Measurements from ENCODE around the gene MBD3L1. TPM values are rescaled to one million over a fixed set of nuclear protein-coding genes. Genes with fewer than 3 reads are reported as not detected.

MBD3L1 gene
- not detected in 2 replicates for total RNA-seq

DNA sequence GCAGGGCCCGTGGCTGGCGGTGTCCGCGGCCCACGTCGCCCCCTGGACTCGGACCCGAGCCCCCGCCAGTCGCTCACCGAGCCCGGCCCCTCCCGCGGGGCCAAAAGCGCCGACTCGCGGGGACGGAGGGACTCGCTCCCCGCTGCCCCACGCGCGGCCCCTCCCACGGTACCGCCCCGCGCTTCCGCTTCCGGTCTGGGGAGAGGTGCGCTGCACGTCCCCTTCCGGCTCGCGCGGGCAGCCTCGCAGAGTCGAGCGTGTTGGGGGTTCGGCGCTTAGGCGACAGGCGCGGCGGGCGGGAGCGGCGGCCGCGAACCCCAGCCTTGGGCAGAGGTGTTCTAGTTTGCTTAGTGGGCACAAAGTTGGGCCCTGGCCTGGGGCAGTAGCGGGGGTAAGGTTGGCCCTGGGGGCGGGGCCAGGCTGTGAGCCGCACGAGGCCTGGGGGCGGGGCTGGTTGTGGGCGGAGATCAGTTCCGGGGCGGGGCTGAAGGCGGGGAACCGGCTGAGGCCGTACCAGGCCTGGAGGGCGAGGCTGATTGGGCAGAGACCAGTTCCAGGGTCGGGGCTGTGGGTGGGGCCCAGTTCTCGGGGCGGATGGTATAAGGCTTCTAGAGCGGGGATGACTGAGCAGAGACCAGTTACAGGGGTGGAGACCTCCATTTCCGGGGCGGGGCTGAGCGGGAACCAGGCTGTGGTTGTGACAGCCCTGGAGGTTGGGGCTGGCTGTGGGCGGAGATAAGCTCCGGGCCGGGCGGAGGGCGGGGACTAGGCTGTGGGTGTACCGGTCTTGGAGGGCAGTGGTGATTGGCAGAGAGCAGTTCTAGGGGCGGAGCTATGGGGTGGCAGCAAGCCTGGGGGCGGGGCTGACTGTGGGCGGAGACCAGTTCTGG, at the start of gene MBD3L1, which contains the start of gene ZNF558:
TSS of gene MBD3L1 (plus strand) at position 246 of the 890 bp plus-strand sequence. CDS start 10,302 bp downstream, outside the sequence.
TSS of gene ZNF558 (minus strand) at position 173 of the 890 bp plus-strand sequence. CDS start 9,645 bp downstream, outside the sequence.

Other genes starting within 250 kb of the MBD3L1 start
- gene ADAMTS10, start 221.7 kb upstream of the MBD3L1 start, total RNA-seq: 0.22 and 16.9 TPM in 2 replicates
- not detected in 2 replicates for gene NFILZ, start 201.7 kb upstream of the MBD3L1 start, total RNA-seq
- not detected in 2 replicates for gene ACTL9, start 133.6 kb upstream of the MBD3L1 start, total RNA-seq
- gene OR2Z1, start 110.7 kb upstream of the MBD3L1 start, total RNA-seq: not detected in 2 replicates
- 35.9 and 46.7 TPM in 2 replicates for gene ZNF558, start 73 bp upstream of the MBD3L1 start, total RNA-seq
- 34.2 and 36.1 TPM in 2 replicates for gene MUC16, start 178.0 kb downstream of the MBD3L1 start, total RNA-seq

All from placental epithelial cell (primary cell).